BE2C (cell line): ENCODE results near the gene NBAS.

ENCODE experiments used
- DNase-seq: peaks from one replicate; pipeline ENCODE4 v3.0.0-alpha.2; 2020
- H3K27me3 ChIP-seq: fragments of 250-450 bp; sonication (Bioruptor Pico); 2 replicates; pipeline ENCODE4 v1.5.1; 2020; ENCODE audit warnings: mild to moderate bottlenecking
- H3K36me3 ChIP-seq: fragments of 250-450 bp; sonication (Bioruptor Pico); 2 replicates; pipeline ENCODE4 v1.5.1; 2020; ENCODE audit warnings: mild to moderate bottlenecking
- H3K4me1 ChIP-seq: fragments of 250-450 bp; sonication (Bioruptor Pico); 2 replicates; pipeline ENCODE4 v1.5.1; 2020
- H3K4me3 ChIP-seq: 2 replicates; pipeline ENCODE4 v1.5.1; 2011; ENCODE audit warnings: low read depth, low read length
- H3K9me3 ChIP-seq: fragments of 250-450 bp; sonication (Bioruptor Pico); 2 replicates; pipeline ENCODE4 v1.5.1; 2020
- CTCF ChIP-seq: IDR thresholded peaks from 2 replicates; pipeline ENCODE4 v1.5.1; 2012; ENCODE audit warnings: mild to moderate bottlenecking, low read depth, low read length

NBAS gene

GRCh38 chr2:15154297-15154696 is 406.8 kb downstream of the NBAS start:
- Histone ChIP-seq H3K4me3 (no peak overlapping the region), H3K9me3 (no peaks in the 10 kb centered on the region; the same call in 1 of the 2 replicates), H3K27me3 (no peaks in the 10 kb centered on the region), H3K36me3 (no peaks in the 10 kb centered on the region), H3K4me1 (no peaks in the 10 kb centered on the region)
- TF ChIP-seq CTCF = no peak
- DNase-seq = no peak

- H3K36me3 ChIP-seq = no peaks in the 10 kb centered on the region
- no peaks in the 10 kb centered on the region for H3K4me1 ChIP-seq
- TF ChIP-seq CTCF = no peak
- DNase-seq = no peak
- H3K9me3 ChIP-seq = no peaks in the 10 kb centered on the region; the same call in 1 of the 2 replicates
- no peak overlapping the region for H3K4me3 ChIP-seq
- H3K27me3 ChIP-seq = no peaks in the 10 kb centered on the region
These were observed 408.8 kb downstream of the NBAS start for GRCh38 chr2:15152382-15152781.

GRCh38 chr2:15149063-15149462 is 412.1 kb downstream of the NBAS start:
- no peaks in the 10 kb centered on the region for H3K27me3 ChIP-seq
- no peak overlapping the region for H3K4me3 ChIP-seq
- TF ChIP-seq CTCF = no peak
- H3K9me3 ChIP-seq = no peaks in the 10 kb centered on the region; the same call in 1 of the 2 replicates
- DNase-seq = no peak
- no peaks in the 10 kb centered on the region for H3K36me3 ChIP-seq
- no peaks in the 10 kb centered on the region for H3K4me1 ChIP-seq

- no peaks in the 10 kb centered on the region for H3K27me3 ChIP-seq
- no peak for DNase-seq
- no peaks in the 10 kb centered on the region; the same call in 1 of the 2 replicates for H3K9me3 ChIP-seq
- no peak overlapping the region for H3K4me3 ChIP-seq
- no peaks in the 10 kb centered on the region for H3K4me1 ChIP-seq
- H3K36me3 ChIP-seq = no peaks in the 10 kb centered on the region
- TF ChIP-seq CTCF = no peak
These were observed 413.5 kb downstream of the NBAS start for GRCh38 chr2:15147591-15147990.

GRCh38 chr2:15146960-15147359 is 414.2 kb downstream of the NBAS start:
- H3K4me3 ChIP-seq = no peak overlapping the region
- H3K4me1 ChIP-seq = no peaks in the 10 kb centered on the region
- no peak for TF ChIP-seq CTCF
- no peaks in the 10 kb centered on the region for H3K36me3 ChIP-seq
- H3K9me3 ChIP-seq = no peaks in the 10 kb centered on the region; the same call in 1 of the 2 replicates
- DNase-seq = no peak
- H3K27me3 ChIP-seq = no peaks in the 10 kb centered on the region

- Histone ChIP-seq H3K36me3 (no peaks in the 10 kb centered on the region), H3K27me3 (no peaks in the 10 kb centered on the region), H3K4me1 (no peaks in the 10 kb centered on the region), H3K9me3 (no peaks in the 10 kb centered on the region), H3K4me3 (no peak overlapping the region)
- DNase-seq = no peak
- TF ChIP-seq CTCF = no peak
These were observed 415.2 kb downstream of the NBAS start for GRCh38 chr2:15145919-15146318.
